ENCODE results near the gene FAM217A. TPM values are rescaled to one million over a fixed set of nuclear protein-coding genes. Genes with fewer than 3 reads are reported as not detected.

FAM217A gene, protein sequence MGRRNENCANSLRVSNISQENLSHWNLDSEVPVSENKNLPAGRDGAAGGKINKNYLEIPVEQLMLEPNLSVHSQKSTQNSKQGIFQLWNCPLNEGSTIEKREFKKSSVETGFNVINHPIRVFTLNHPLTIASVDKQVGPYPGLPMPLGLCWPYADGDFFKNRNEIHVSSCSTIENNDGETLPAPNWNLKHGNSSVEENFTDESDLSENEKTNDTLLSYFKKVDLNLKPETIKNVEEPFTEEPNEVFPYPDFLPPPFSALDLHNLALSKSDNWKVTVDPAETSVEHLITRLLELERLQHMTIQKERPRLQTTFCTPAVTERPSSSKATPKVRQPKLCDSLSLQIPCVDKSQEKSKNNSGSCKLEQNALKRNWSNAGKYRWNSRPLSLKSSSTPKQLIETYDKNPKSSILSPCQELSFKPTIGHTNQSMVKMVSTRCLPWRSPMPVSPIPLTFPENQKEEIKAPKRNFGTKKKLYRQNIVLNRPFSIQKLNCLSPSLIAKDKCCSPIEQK
- total RNA-seq: not detected in 2 replicates

GRCh38 chr6:4078691-4079471 lies at the start of gene FAM217A:
Gene FAM217A, minus strand, starts transcription at chr6:4079137. Its CDS starts 1,723 bp downstream, at chr6:4077414.

Other genes starting within 250 kb of the FAM217A start
- 9.2 and 11.9 TPM in 2 replicates for gene FAM50B, start 229.8 kb downstream of the FAM217A start, total RNA-seq
- gene ECI2, start 56.4 kb upstream of the FAM217A start, total RNA-seq: 116 and 166 TPM in 2 replicates